Measurements from ENCODE around the gene PRKG1.

Gene PRKG1

GRCh38 chr10:51308116-51308515 is 233.8 kb downstream of the PRKG1 start:
- DNase-seq, result no peak
- no peaks in the 10 kb centered on the region for H3K27me3 ChIP-seq (ENCODE audit: insufficient read depth, low read length, poor library complexity)
- H4K20me1 ChIP-seq (ENCODE audit: insufficient read depth, low read length), result no peaks in the 10 kb centered on the region
- H3K4me1 ChIP-seq (ENCODE audit: insufficient read depth, low read length), result no peaks in the 10 kb centered on the region
- TF ChIP-seq, protein P1, sequence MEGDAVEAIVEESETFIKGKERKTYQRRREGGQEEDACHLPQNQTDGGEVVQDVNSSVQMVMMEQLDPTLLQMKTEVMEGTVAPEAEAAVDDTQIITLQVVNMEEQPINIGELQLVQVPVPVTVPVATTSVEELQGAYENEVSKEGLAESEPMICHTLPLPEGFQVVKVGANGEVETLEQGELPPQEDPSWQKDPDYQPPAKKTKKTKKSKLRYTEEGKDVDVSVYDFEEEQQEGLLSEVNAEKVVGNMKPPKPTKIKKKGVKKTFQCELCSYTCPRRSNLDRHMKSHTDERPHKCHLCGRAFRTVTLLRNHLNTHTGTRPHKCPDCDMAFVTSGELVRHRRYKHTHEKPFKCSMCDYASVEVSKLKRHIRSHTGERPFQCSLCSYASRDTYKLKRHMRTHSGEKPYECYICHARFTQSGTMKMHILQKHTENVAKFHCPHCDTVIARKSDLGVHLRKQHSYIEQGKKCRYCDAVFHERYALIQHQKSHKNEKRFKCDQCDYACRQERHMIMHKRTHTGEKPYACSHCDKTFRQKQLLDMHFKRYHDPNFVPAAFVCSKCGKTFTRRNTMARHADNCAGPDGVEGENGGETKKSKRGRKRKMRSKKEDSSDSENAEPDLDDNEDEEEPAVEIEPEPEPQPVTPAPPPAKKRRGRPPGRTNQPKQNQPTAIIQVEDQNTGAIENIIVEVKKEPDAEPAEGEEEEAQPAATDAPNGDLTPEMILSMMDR (IDR thresholded peaks at IDR 0.05; ENCODE audit: borderline replicate concordance, extremely low read depth, low read length, poor library complexity, severe bottlenecking), result no peak
- no peak for TF ChIP-seq EZH2 (IDR thresholded peaks at IDR 0.05; ENCODE audit: borderline replicate concordance, low read depth, low read length, severe bottlenecking)
- H3K9ac ChIP-seq (ENCODE audit: low read depth, low read length), result no peak overlapping the region
- H3K9me3 ChIP-seq (ENCODE audit: insufficient read depth, low read length, severe bottlenecking), result no peaks in the 10 kb centered on the region
- H3K36me3 ChIP-seq (ENCODE audit: insufficient read depth, low read length), result no peaks in the 10 kb centered on the region
- H3K27ac ChIP-seq (ENCODE audit: low read length), result no peak overlapping the region
- H2AFZ ChIP-seq (ENCODE audit: low read depth, low read length), result no peak overlapping the region
- H3K4me2 ChIP-seq (ENCODE audit: insufficient read depth, low read length), result no peak overlapping the region
- H3K4me3 ChIP-seq (ENCODE audit: low read depth in 1 of 2, low read length in 2 of 2), result no peak overlapping the region
- H3K79me2 ChIP-seq (ENCODE audit: insufficient read depth, low read length), result no peaks in the 10 kb centered on the region
- ATAC-seq (ENCODE audit: insufficient read depth, low read depth), result no peak

GRCh38 chr10:51311228-51311627 is 236.9 kb downstream of the PRKG1 start:
- DNase-seq (no peak), ATAC-seq (ENCODE audit: insufficient read depth, low read depth) (no peak)
- H3K4me3 ChIP-seq (ENCODE audit: low read depth in 1 of 2, low read length in 2 of 2), result no peak overlapping the region
- H3K27me3 ChIP-seq (ENCODE audit: insufficient read depth, low read length, poor library complexity), result no peaks in the 10 kb centered on the region
- H3K36me3 ChIP-seq (ENCODE audit: insufficient read depth, low read length), result no peaks in the 10 kb centered on the region
- no peak overlapping the region for H3K27ac ChIP-seq (ENCODE audit: low read length)
- no peaks in the 10 kb centered on the region for H3K9me3 ChIP-seq (ENCODE audit: insufficient read depth, low read length, severe bottlenecking)
- no peaks in the 10 kb centered on the region for H3K4me1 ChIP-seq (ENCODE audit: insufficient read depth, low read length)
- H2AFZ ChIP-seq (ENCODE audit: low read depth, low read length), result no peak overlapping the region
- no peaks in the 10 kb centered on the region for H3K79me2 ChIP-seq (ENCODE audit: insufficient read depth, low read length)
- H3K4me2 ChIP-seq (ENCODE audit: insufficient read depth, low read length), result no peak overlapping the region
- TF ChIP-seq EZH2 (IDR thresholded peaks at IDR 0.05; ENCODE audit: borderline replicate concordance, low read depth, low read length, severe bottlenecking), result no peak
- TF ChIP-seq, protein P1 (IDR thresholded peaks at IDR 0.05; ENCODE audit: borderline replicate concordance, extremely low read depth, low read length, poor library complexity, severe bottlenecking), result no peak
- no peaks in the 10 kb centered on the region for H4K20me1 ChIP-seq (ENCODE audit: insufficient read depth, low read length)
- no peak overlapping the region for H3K9ac ChIP-seq (ENCODE audit: low read depth, low read length)

GRCh38 chr10:51312817-51313216 is 238.5 kb downstream of the PRKG1 start:
- Histone ChIP-seq H3K4me1 (ENCODE audit: insufficient read depth, low read length) (no peaks in the 10 kb centered on the region), H3K27me3 (ENCODE audit: insufficient read depth, low read length, poor library complexity) (no peaks in the 10 kb centered on the region), H3K4me3 (ENCODE audit: low read depth in 1 of 2, low read length in 2 of 2) (no peak overlapping the region), H3K9me3 (ENCODE audit: insufficient read depth, low read length, severe bottlenecking) (no peaks in the 10 kb centered on the region), H3K36me3 (ENCODE audit: insufficient read depth, low read length) (no peaks in the 10 kb centered on the region), H2AFZ (ENCODE audit: low read depth, low read length) (no peak overlapping the region), H3K79me2 (ENCODE audit: insufficient read depth, low read length) (no peaks in the 10 kb centered on the region), H4K20me1 (ENCODE audit: insufficient read depth, low read length) (no peaks in the 10 kb centered on the region), H3K4me2 (ENCODE audit: insufficient read depth, low read length) (no peak overlapping the region), H3K9ac (ENCODE audit: low read depth, low read length) (no peak overlapping the region), H3K27ac (ENCODE audit: low read length) (no peak overlapping the region)
- ATAC-seq (ENCODE audit: insufficient read depth, low read depth) (no peak), DNase-seq (no peak)
- TF ChIP-seq, protein P1 (IDR thresholded peaks at IDR 0.05; ENCODE audit: borderline replicate concordance, extremely low read depth, low read length, poor library complexity, severe bottlenecking), result no peak
- TF ChIP-seq EZH2 (IDR thresholded peaks at IDR 0.05; ENCODE audit: borderline replicate concordance, low read depth, low read length, severe bottlenecking), result no peak

- TF ChIP-seq, protein P1 (IDR thresholded peaks at IDR 0.05; ENCODE audit: borderline replicate concordance, extremely low read depth, low read length, poor library complexity, severe bottlenecking), result no peak
- TF ChIP-seq EZH2 (IDR thresholded peaks at IDR 0.05; ENCODE audit: borderline replicate concordance, low read depth, low read length, severe bottlenecking), result no peak
- H3K4me3 ChIP-seq (ENCODE audit: low read depth in 1 of 2, low read length in 2 of 2), result no peak overlapping the region
- no peak for ATAC-seq (ENCODE audit: insufficient read depth, low read depth)
Observed at GRCh38 chr10:51313251-51313650, 239.0 kb downstream of the PRKG1 start.

More at GRCh38 chr10:51313251-51313650, 239.0 kb downstream of the PRKG1 start:
- no peaks in the 10 kb centered on the region for H3K36me3 ChIP-seq (ENCODE audit: insufficient read depth, low read length)
- H3K79me2 ChIP-seq (ENCODE audit: insufficient read depth, low read length), result no peaks in the 10 kb centered on the region
- H3K4me1 ChIP-seq (ENCODE audit: insufficient read depth, low read length), result no peaks in the 10 kb centered on the region
- H3K9me3 ChIP-seq (ENCODE audit: insufficient read depth, low read length, severe bottlenecking), result no peaks in the 10 kb centered on the region
- H3K27me3 ChIP-seq (ENCODE audit: insufficient read depth, low read length, poor library complexity), result no peaks in the 10 kb centered on the region
- H3K4me2 ChIP-seq (ENCODE audit: insufficient read depth, low read length), result no peak overlapping the region
- no peak overlapping the region for H2AFZ ChIP-seq (ENCODE audit: low read depth, low read length)
- H3K27ac ChIP-seq (ENCODE audit: low read length), result no peak overlapping the region
- H3K9ac ChIP-seq (ENCODE audit: low read depth, low read length), result no peak overlapping the region
- DNase-seq, result no peak
- no peaks in the 10 kb centered on the region for H4K20me1 ChIP-seq (ENCODE audit: insufficient read depth, low read length)
